Mesothelial cell of epicardium (in vitro differentiated cells): Measurements from ENCODE around the gene GRM8. TPM values are rescaled to one million over a fixed set of nuclear protein-coding genes. Genes with fewer than 3 reads are reported as not detected.

Source experiments
- DNase-seq, 2 experiments: peaks; one replicate each; pipeline ENCODE4 v3.0.0; 2021; ENCODE audit warnings: low spot score in 2 of 2; ENCODE audit not compliant: unreplicated experiment in 2 of 2
- H3K27ac Mint-ChIP-seq: 2 replicates; pipeline ENCODE4 v1.8.0; 2021; ENCODE audit warnings: mixed read lengths
- H3K27me3 Mint-ChIP-seq: 2 replicates; pipeline ENCODE4 v1.8.0; 2021; ENCODE audit warnings: low read depth, mixed read lengths
- H3K36me3 Mint-ChIP-seq: 2 replicates; pipeline ENCODE4 v1.8.0; 2021; ENCODE audit warnings: mixed read lengths
- H3K4me1 Mint-ChIP-seq: 2 replicates; pipeline ENCODE4 v1.8.0; 2021; ENCODE audit warnings: mixed read lengths
- H3K4me3 Mint-ChIP-seq: 2 replicates; pipeline ENCODE4 v1.8.0; 2021; ENCODE audit warnings: mild to moderate bottlenecking, moderate library complexity, mixed read lengths
- H3K9me3 Mint-ChIP-seq: 2 replicates; pipeline ENCODE4 v1.8.0; 2021; ENCODE audit warnings: mixed read lengths
- total RNA-seq: library from RNA; stranded (reverse); gene quantifications from 3 replicates; pipeline ENCODE4 v1.2.1, GENCODE V29; 2021
- TF ChIP-seq, protein P1 (sequence below): fragments of 200-600 bp; sonication (generic); IDR thresholded peaks from one replicate; pipeline ENCODE4 v1.5.0; 2021; ENCODE audit warnings: antibody characterized with exemption; ENCODE audit not compliant: unreplicated experiment

Gene GRM8
- total RNA-seq, 1 donor from 2014 or later = 1.0 TPM

DNA sequence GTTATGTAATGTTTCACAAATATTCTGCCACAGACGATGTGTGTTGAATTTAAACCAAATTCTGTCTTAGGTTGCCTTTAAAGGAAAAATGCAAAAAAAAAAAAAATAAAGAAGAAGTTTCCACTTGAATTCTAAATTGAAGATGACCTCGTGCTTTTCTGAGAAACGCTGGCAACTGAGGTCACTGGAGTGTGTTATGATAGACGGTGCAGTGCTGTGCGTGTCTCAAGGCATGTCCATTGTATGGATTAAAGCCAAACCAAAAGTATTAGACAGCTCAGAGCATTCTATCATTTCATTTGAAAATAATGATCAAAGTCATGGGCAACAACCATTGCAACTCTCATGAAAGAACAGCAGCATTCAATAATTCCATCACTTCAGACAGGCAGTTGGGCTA, 483.9 kb downstream of the GRM8 start:
- H3K4me1 Mint-ChIP-seq = no peaks in the 10 kb centered on the region
- H3K27ac Mint-ChIP-seq = no peak overlapping the region
- H3K9me3 Mint-ChIP-seq = no peaks in the 10 kb centered on the region
- H3K27me3 Mint-ChIP-seq = peaks cover 15% of the 10 kb centered on the region
- no peak overlapping the region for H3K4me3 Mint-ChIP-seq
- no peaks in the 10 kb centered on the region for H3K36me3 Mint-ChIP-seq
- DNase-seq = no peak
- TF ChIP-seq, protein P1, sequence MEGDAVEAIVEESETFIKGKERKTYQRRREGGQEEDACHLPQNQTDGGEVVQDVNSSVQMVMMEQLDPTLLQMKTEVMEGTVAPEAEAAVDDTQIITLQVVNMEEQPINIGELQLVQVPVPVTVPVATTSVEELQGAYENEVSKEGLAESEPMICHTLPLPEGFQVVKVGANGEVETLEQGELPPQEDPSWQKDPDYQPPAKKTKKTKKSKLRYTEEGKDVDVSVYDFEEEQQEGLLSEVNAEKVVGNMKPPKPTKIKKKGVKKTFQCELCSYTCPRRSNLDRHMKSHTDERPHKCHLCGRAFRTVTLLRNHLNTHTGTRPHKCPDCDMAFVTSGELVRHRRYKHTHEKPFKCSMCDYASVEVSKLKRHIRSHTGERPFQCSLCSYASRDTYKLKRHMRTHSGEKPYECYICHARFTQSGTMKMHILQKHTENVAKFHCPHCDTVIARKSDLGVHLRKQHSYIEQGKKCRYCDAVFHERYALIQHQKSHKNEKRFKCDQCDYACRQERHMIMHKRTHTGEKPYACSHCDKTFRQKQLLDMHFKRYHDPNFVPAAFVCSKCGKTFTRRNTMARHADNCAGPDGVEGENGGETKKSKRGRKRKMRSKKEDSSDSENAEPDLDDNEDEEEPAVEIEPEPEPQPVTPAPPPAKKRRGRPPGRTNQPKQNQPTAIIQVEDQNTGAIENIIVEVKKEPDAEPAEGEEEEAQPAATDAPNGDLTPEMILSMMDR = no peak

DNA sequence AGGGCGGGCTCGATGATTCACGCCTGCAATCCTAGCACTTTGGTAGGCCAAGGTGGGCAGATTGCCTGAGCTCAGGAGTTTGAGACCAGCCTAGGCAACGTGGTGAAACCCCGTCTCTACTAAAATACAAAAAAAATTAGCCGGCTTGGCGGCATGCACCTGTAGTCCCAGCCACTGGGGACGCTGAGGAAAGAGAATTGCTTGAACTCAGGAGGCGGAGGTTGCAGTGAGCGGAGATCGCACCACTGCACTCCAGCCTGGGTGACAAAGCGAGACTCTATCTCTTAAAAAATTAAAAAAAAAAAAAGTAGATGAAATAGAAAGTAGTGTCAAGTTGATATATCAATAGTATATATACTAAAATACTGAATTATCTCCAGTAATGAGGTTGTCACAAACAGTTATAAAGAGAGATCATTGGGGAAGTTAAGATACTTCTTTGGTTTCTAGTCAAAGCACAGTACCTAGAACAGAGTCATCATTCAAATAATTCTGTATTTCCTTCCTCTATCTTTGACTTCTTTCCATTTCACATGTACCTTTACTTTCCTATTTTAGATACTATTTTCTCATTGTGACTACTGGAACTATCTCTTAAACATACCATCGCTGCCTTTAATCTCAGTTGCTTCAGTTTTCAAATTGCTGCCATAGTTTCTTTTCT, 491.7 kb downstream of the GRM8 start:
- no peaks in the 10 kb centered on the region for H3K36me3 Mint-ChIP-seq
- TF ChIP-seq, protein P1 = no peak

DNA sequence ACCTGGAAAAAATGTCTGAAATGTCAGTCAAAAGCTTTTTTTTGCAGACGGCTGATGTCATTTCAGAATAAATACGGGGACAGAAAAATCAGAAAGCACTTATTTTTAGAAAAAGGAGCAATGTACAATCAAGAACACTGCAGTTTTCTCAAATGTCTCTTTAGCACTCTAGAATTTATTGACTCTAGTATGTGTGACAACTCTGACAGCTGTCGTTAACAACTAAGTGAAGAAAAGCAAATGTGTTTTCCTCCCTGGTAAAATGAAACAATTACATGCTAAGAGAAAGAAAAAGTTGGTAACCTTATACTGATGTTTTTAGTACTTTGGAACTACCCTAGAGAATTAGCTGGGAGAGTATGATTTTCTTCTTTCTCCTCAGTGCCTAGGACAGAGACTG, 497.4 kb downstream of the GRM8 start:
- Mint-ChIP-seq H3K27me3 (peaks cover 7% of the 10 kb centered on the region), H3K4me1 (no peaks in the 10 kb centered on the region), H3K27ac (no peak overlapping the region), H3K4me3 (no peak overlapping the region), H3K9me3 (no peaks in the 10 kb centered on the region), H3K36me3 (no peaks in the 10 kb centered on the region)
- TF ChIP-seq, protein P1 = no peak
- DNase-seq = no peak

More for the DNA sequence above, 491.7 kb downstream of the GRM8 start:
- H3K4me1 Mint-ChIP-seq = no peaks in the 10 kb centered on the region
- H3K4me3 Mint-ChIP-seq = no peak overlapping the region
- H3K9me3 Mint-ChIP-seq = no peaks in the 10 kb centered on the region
- no peak for DNase-seq
- H3K27ac Mint-ChIP-seq = no peak overlapping the region
- peaks cover 11% of the 10 kb centered on the region for H3K27me3 Mint-ChIP-seq

DNA sequence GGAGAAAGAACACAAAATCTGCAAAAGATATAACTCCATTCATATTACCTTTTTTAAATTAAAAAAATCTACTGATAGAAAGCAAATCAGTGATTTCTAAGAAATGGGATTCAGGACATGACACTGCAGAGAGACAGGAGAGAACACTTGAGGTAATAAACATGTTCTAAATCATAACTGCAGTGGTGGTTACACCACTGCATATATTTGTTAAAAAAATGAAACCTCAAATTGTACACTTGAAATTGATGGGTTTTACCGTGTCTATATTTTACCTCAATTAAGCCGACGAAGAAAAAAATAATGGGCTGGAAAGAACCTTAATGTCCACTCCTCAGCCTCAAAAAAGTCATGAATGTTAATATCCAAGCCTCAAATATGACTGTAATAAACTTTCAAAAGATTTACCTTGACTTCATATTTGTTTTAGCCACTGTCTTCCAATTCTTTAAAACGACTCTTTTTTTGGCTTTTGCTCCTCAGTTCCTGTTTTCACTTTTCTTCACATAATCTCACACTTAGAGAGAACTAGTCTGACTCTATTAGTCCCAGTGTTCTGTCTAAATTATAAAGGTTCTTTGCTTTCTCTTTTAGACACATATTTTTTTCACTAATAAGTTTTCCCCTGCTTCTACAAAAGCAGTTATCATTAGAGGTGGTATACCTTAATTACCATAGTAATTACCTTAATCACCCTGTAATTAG, 502.4 kb downstream of the GRM8 start:
- Mint-ChIP-seq H3K4me3 (no peak overlapping the region), H3K27me3 (peaks cover 2% of the 10 kb centered on the region), H3K9me3 (no peaks in the 10 kb centered on the region), H3K4me1 (no peaks in the 10 kb centered on the region), H3K36me3 (no peaks in the 10 kb centered on the region), H3K27ac (no peak overlapping the region)
- TF ChIP-seq, protein P1 = no peak
- DNase-seq = no peak

DNA sequence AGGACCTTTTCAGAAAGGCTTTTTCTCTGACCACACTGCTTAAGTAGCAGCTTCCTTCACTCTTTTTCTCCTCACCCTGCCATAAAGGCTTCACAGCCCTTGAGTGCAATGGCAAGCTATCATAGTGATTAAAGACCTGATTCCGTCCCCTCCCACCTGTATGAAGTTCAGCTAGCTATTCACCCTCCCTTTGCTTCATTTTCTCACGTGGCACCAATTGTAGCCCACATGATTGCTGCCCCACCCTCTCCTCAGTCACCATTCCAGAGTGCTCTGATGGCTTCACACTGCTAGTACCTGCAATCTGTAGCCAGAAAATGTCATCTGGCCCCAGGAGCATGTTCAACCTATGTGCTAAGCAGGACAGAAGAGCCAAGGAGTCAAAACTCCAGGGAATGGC, 523.8 kb downstream of the GRM8 start:
- H3K27me3 Mint-ChIP-seq = no peaks in the 10 kb centered on the region
- H3K4me3 Mint-ChIP-seq = no peak overlapping the region
- TF ChIP-seq, protein P1 = no peak
- no peak overlapping the region for H3K27ac Mint-ChIP-seq
- no peaks in the 10 kb centered on the region for H3K9me3 Mint-ChIP-seq
- peaks cover 9% of the 10 kb centered on the region for H3K4me1 Mint-ChIP-seq
- H3K36me3 Mint-ChIP-seq = no peaks in the 10 kb centered on the region
- no peak for DNase-seq
